HL-60/S4 treated with phorbol 12-myristate 13-acetate at 8.2 ng/mL for 4 days and 3 days (cell line): ENCODE results near the gene C17orf107.
"Not testable (repeated sequence)": the region's sequence is repeated elsewhere in the genome, so short reads cannot be mapped to it uniquely, and the experiment has no call there.

ENCODE experiments used
- in situ Hi-C: fragments of 300-500 bp; cut with MboI; formaldehyde crosslinking; loops from 2 replicates; pipeline ENCODE4 v1.15.0; 2022; ENCODE audit warnings: low sequenced_read_pairs

The C17orf107 gene

GRCh38 chr17:4898351-4898750, 985 bp upstream of the C17orf107 start:
- in situ Hi-C loops: loop anchor here (25.0 kb wide), 1 partner anchor 336 kb away; the partner anchor contains the start of genes GGT6 and MYBBP1A

DNA sequence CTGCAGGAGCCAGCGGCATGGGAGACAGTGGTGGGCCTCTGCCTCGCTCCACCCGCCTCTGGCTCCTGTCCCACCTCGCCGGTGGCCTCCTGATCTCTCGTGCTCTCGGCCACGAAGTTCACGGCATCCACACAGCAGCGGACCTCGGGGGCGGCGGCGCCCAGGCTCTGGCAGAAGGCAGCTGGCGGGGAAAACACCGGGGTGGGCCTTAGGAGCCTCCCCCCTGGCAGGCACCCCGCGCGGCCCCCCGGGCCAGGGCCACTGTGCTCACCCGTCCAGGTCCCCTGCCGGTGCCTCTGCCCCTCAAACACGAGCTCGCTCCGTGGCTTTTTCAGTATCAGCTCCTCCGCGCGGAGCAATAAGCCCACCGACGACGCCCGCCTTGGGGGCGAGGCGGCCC, 409 bp upstream of the C17orf107 start:
- in situ Hi-C loops: loop anchor here (25.0 kb wide), 1 partner anchor 337 kb away; the partner anchor contains the start of genes GGT6 and MYBBP1A

DNA sequence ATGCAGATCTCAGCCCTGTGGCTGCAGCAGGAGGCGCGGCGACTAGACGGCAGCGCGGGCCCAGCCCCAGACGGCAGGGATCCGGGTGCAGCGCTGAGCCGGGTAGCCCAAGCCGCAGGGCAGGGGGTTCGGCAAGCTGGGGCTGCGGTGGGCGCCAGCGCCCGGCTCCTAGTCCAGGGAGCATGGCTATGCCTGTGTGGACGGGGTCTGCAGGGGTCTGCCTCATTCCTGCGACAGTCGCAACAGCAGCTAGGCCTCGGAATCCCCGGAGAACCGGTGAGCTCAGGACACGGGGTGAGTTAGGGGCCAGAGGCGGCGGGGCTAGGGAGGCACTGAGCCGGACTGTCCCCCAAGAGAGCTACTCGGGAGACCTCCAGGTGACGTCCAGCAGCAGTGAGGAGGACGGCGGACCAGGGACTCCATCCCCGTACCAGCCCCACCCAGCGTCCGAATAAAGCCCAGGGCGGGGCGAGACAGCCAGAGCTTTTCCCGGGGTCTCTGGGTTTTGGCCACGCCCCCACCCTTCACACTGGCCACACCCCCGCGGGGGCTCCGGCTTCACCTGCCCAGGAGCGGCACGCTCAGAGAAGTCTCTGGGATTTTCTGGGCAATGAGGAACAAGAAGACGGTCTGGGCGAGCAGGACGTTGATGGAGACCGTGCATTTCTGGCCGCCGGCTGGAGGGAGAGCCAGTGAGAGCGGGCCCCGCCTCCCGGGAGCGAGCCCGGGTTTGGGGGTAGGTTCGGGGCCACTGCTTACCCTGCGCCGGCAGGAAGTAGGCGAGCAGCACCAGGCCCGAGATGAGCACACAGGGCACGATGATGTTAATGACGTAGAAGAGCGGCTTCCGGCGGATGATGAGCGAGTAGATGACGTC, 1.1 kb downstream of the C17orf107 start:
- in situ Hi-C loops: no loop called here

GRCh38 chr17:4901108-4901647, 1.8 kb downstream of the C17orf107 start:
- in situ Hi-C loops: no loop called here

DNA sequence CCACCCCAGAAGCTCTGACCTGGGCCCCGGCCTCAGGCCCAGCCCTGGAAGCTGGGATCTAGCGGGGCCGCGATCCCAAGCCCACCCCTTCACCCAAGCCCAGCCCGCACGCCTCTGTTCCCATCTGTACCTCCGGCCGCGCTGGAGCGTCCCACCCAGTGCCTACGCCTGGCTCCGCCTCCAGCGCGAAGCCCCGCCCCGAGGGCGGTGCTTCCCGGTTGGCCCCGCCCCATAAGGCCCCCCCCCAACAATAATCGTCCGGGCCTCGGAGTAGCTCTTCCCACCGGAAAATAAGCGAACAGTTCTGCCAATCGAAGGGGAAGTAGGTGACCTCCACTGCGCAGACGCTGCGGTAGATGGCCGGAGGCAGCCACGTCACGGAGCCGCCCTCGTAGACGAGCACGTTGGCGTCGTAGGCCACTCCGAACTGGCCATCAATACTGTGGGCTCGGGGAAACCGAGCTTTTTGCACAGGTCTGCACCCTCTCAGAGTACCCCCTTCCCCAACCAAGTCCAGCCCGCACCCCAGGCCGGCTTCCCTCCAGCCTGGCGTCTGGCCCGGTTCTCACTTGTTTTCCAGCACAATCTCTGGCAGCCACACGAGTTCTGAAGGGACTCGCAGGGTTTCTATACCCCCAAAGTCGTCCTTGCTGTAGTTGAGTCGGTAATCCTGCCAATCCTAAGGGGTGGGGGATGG, 2.5 kb downstream of the C17orf107 start:
- in situ Hi-C loops: no loop called here

DNA sequence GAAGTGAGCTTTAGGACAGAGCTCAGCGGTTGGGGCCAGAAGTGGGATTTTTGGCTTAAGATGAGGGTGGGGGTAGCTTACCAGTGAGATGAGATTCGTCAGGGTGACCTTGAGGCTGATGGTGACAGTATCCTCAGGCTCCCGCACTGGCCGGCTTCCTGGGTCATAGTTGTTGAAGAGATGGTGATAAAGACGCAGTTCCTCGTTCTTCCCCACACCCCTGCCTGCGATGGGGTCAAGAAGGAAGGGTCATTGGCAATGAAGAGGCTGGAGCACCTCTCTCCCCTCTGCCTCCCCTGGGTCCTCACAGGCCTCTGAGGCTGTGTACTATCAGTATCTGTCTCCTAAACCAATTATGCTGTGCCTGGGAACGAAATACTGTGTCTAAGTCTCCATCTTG, 3.2 kb downstream of the C17orf107 start:
- in situ Hi-C loops: no loop called here

- in situ Hi-C loops: no loop called here
Measured at GRCh38 chr17:4903051-4903818, 3.9 kb downstream of the C17orf107 start, which contains the start of gene CHRNE. TSS of gene CHRNE (minus strand) at chr17:4903098. CDS start at chr17:4903063, 35 bp downstream.

GRCh38 chr17:4906642-4907041, 7.3 kb downstream of the C17orf107 start:
- in situ Hi-C loops: not testable (repeated sequence)

DNA sequence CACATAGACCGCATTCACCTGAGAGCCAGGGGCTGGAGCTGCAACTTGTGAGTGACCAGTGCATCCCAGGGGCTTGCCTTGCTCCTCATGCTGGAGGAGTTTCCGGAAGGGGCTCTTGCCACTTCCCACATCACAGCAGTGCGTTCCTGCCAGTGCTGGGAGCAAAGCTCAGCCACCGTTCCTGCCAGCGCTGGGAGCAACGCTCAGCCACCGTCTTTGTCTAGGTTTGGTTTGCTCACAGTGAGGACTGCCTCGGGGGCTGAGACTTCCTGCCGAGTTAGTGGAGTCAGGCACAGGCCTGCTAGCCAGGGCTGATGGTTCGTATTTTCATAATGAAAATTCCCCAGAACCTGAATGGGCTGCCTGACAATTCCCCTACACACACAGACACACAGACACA, 9.0 kb downstream of the C17orf107 start:
- in situ Hi-C loops: no loop called here

DNA sequence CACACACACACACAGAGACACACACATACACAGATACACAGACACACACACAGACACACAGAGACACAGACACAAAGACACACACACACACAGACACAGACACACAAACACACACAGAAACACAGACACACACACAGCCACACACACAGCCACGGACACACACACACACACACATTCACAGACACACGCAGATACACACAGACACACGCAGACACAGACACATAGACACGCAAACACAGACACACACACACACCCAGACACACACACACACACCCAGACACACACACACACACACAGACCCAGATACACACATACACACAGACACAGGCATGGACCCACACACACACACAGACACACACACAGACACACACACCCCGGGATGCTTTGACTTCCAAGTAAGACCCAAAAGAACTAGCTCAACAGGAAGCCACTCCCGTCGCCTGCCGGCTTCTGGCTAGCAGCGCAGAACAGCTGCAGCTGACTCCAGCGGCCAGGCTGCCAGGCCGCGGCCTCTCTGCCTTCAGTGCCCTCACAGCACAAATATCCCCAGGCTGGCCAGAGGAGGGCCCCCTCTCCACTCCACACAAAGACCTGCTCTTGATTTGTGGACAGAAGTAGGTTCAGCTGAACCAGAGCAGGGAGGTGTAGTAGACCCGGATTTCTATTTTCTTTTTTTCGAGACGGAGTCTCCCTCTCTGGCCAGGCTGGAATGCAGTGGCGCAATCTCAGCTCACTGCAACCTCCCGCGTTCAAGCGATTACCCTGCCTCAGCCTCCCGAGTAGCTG, 9.6 kb downstream of the C17orf107 start:
- in situ Hi-C loops: no loop called here

- in situ Hi-C loops: no loop called here
Measured at GRCh38 chr17:4913994-4914393, 14.7 kb downstream of the C17orf107 start.

- in situ Hi-C loops: not testable (repeated sequence)
Measured at GRCh38 chr17:4914551-4914950, 15.2 kb downstream of the C17orf107 start.

DNA sequence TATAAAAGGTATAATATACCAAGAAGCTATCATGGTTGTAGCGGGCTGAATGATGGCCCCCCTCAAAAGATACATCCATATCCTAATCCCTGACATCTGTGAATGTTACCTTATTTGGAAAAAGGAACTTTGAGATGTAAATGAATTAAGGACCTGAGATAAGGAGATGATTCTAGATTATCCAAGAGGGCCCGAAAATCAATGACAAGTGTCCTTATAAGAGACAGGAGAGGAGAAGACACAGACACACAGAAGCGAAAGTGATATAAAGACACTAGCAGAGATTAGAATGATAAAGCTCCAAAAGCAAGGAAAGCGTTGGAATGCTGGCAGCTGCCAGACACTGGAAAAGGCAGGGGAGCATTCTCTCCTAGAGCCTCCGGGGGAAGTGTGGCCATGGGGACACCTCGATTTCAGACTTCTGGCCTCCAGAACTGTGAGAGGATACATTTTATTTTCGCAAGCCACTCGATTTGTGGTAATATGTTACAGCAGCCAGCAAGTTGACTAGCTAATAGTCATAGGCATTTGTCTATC, 20.2 kb downstream of the C17orf107 start:
- in situ Hi-C loops: no loop called here

DNA sequence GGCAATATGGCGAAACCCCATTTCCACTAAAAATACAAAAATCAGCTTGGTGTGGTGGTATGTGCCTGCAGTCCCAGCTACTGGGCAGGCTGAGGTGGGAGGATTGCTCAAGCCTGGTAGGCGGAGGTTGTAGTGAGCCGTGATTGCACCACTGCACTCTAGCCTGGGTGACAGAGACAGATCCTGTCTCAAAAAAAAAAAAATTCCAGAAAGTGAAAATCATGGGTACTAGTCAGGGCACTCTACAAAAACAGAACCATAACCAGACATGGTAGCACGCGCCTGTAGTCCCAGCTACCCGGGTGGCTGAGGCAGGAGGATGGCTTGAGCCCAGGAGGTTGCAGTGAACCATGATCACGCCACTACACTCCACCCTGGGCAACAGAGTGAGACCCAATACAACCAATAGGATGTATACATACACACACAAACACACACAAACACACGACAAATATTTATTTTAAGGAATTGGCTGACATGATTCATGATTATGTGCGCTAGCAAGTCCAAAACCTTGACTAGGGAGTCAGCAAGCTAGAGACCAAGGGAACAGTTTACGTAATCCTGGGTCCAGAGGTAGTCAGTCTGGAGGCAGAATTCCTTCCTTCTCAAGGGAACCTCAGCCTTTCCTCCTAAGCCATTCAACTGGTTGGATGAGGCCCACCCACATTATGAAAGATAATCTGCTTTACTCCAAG, 21.2 kb downstream of the C17orf107 start:
- in situ Hi-C loops: no loop called here

DNA sequence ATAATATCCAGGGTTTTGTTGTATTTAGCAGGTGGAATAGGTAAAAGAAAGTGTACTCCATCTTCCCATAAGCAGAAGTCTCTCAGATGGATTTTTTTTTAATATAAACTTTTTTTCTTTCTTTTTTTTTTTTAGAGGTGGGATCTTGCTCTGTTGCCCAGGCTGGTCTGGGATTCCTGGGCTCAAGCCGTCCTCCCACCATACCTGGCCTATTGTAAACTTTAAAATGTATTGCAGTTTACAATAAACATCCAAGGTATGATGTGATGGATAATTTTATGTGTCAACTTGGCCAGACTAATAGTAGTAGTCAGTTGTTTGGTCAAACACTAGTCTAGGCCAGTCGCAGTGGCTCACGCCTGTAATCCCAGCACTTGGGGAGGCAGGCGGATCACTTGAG, 22.0 kb downstream of the C17orf107 start:
- in situ Hi-C loops: no loop called here

- in situ Hi-C loops: not testable (repeated sequence)
Measured at GRCh38 chr17:4926577-4927335, 27.4 kb downstream of the C17orf107 start.

GRCh38 chr17:4928881-4929280, 29.5 kb downstream of the C17orf107 start:
- in situ Hi-C loops: no loop called here

DNA sequence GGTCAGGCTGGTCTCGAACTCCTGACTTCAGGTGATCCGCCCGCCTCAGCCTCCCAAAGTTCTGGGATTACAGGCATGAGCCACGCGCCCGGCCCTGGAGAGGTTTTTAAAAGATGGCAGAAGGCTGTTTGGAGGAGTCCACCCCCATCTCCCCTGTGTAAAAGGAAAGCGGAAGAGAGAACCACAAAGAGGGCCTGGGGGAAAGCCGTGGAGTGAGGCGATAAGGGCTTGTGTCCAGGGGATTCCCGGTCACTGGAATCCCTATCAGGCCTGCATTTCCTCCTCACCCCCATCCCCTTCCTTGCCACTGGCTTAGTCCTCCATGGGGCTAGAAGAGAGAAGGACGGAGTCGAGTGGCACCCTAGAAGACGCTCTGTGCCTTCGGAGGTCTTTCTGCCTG, 32.6 kb downstream of the C17orf107 start, which contains the start of gene GP1BA:
Gene GP1BA (plus strand): TSS at position 315 of the 400 bp plus-strand sequence. CDS start 328 bp downstream, outside the sequence.
- in situ Hi-C loops: no loop called here
